GM23338 (cell line): Measurements from ENCODE around the gene GNL3. TPM values are rescaled to one million over a fixed set of nuclear protein-coding genes. Genes with fewer than 3 reads are reported as not detected.

Source experiments
- ATAC-seq: fragments of 200-7000 bp; cut with Tn5 transposase; 3 replicates; pipeline ENCODE4 v1.9.1; 2020
- DNase-seq: peaks from one replicate; pipeline ENCODE4 v3.0.0-alpha.2; 2015; ENCODE audit warnings: low spot score
- H2AFZ ChIP-seq: fragments of 200-600 bp; sonication (generic); 2 replicates; pipeline ENCODE4 v1.8.0; 2016; ENCODE audit warnings: antibody characterized with exemption, mild to moderate bottlenecking, moderate library complexity
- H3F3A ChIP-seq: fragments of 200-600 bp; sonication (generic); replicated peaks from 2 replicates; pipeline ENCODE4 v1.8.0; 2017; ENCODE audit warnings: antibody characterized with exemption, mixed run types, low read depth
- H3K27ac ChIP-seq: fragments of 200-600 bp; sonication (generic); 2 replicates; pipeline ENCODE4 v1.6.1; 2016; ENCODE audit warnings: low read depth
- H3K27me3 ChIP-seq: fragments of 200-600 bp; sonication (generic); 2 replicates; pipeline ENCODE4 v1.8.0; 2016; ENCODE audit warnings: mild to moderate bottlenecking, mixed run types, moderate library complexity; ENCODE audit not compliant: insufficient read depth
- H3K36me3 ChIP-seq: fragments of 200-600 bp; sonication (generic); 2 replicates; pipeline ENCODE4 v1.8.0; 2016; ENCODE audit warnings: mild to moderate bottlenecking; ENCODE audit not compliant: insufficient read depth
- H3K4me1 ChIP-seq: fragments of 200-600 bp; sonication (generic); 2 replicates; pipeline ENCODE4 v1.8.0; 2016; ENCODE audit warnings: mild to moderate bottlenecking, moderate library complexity; ENCODE audit not compliant: insufficient read depth
- H3K4me2 ChIP-seq: fragments of 200-600 bp; sonication (generic); 2 replicates; pipeline ENCODE4 v1.7.1; 2017; ENCODE audit warnings: mixed run types
- H3K4me3 ChIP-seq: fragments of 200-600 bp; sonication (generic); 2 replicates; pipeline ENCODE4 v1.6.1; 2016; ENCODE audit warnings: mixed run types
- H3K79me2 ChIP-seq: fragments of 200-600 bp; sonication (generic); replicated peaks from 2 replicates; pipeline ENCODE4 v1.8.0; 2017; ENCODE audit warnings: mild to moderate bottlenecking; ENCODE audit not compliant: insufficient read depth
- H3K9me2 ChIP-seq: fragments of 200-600 bp; sonication (generic); 2 replicates; pipeline ENCODE4 v1.8.0; 2017; ENCODE audit not compliant: insufficient read depth
- H4K20me1 ChIP-seq: fragments of 200-600 bp; sonication (generic); replicated peaks from 2 replicates; pipeline ENCODE4 v1.8.0; 2017; ENCODE audit warnings: mild to moderate bottlenecking; ENCODE audit not compliant: insufficient read depth
- H3K27ac Mint-ChIP-seq: 2 replicates; pipeline ENCODE4 v1.8.0; 2020; ENCODE audit warnings: inconsistent platforms, mild to moderate bottlenecking, moderate library complexity, mixed read lengths
- H3K27me3 Mint-ChIP-seq: 3 replicates; pipeline ENCODE4 v1.8.0; 2022; ENCODE audit warnings: low read depth, mild to moderate bottlenecking, moderate library complexity, mixed read lengths, inconsistent platforms; ENCODE audit not compliant: insufficient read depth, poor library complexity
- H3K36me3 Mint-ChIP-seq: 3 replicates; pipeline ENCODE4 v1.8.0; 2021; ENCODE audit warnings: low read depth, mild to moderate bottlenecking, inconsistent platforms, moderate library complexity, mixed read lengths
- H3K4me1 Mint-ChIP-seq: 3 replicates; pipeline ENCODE4 v1.8.0; 2020; ENCODE audit warnings: mild to moderate bottlenecking, inconsistent platforms, mixed read lengths
- H3K4me3 Mint-ChIP-seq: 3 replicates; pipeline ENCODE4 v1.8.0; 2021; ENCODE audit warnings: moderate library complexity, mild to moderate bottlenecking, inconsistent platforms, mixed read lengths
- H3K9me3 Mint-ChIP-seq: 3 replicates; pipeline ENCODE4 v1.8.0; 2020; ENCODE audit warnings: moderate library complexity, mild to moderate bottlenecking, inconsistent platforms, mixed read lengths
- ETS1 ChIP-seq: IDR thresholded peaks from 2 replicates; pipeline ENCODE4 v1.6.1; 2016; ENCODE audit warnings: antibody characterized with exemption
- NANOG ChIP-seq: IDR thresholded peaks from 2 replicates; pipeline ENCODE4 v1.6.1; 2016; ENCODE audit warnings: antibody characterized with exemption, borderline replicate concordance
- POLR2AphosphoS5 ChIP-seq: IDR thresholded peaks from 2 replicates; pipeline ENCODE4 v1.6.1; 2016; ENCODE audit warnings: antibody characterized with exemption, low read depth
- REST ChIP-seq: IDR thresholded peaks from one replicate; pipeline ENCODE4 v1.6.1; 2018; ENCODE audit warnings: antibody characterized with exemption; ENCODE audit not compliant: unreplicated experiment
- ZNF462 ChIP-seq: fragments of 250-450 bp; sonication (Bioruptor Pico); IDR thresholded peaks from 2 replicates; pipeline ENCODE4 v1.5.0; 2020; ENCODE audit warnings: mild to moderate bottlenecking, moderate library complexity
- polyA plus RNA-seq: library from polyadenylated mRNA; unstranded; fragments of >200 nt; fragmentation: Nextera tagmentation; extraction: Ambion mirVana; gene quantifications from 2 replicates; pipeline ENCODE4 v1.2.1, GENCODE V29; 2016
- total RNA-seq: library from RNA; depleted of rRNA; stranded (reverse); fragments of >200 nt; shearing (Covaris generic); gene quantifications from 2 replicates; pipeline ENCODE4 v1.2.3, GENCODE V29; 2014

Gene GNL3
- total and polyA plus RNA-seq, 2 experiments from 2014 or later: 169 to 205 TPM

DNA sequence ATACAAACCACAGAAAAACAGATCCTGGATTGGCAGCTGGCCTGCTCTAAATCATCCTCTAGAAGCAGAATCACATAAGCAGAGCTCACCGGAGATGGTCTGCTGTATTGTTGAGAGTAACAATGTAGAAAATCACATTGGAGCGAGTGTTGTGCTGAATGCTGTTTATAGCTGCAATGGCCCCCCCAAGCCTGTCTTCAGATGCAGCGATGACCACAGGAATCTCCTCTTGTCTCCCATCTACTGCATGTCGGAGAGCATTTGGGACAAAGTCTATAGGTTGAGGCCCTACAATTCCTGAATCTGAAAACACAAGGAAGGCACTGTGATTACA is 11.8 kb downstream of the GNL3 start (continued):
- no peak for TF ChIP-seq ZNF462 (CRISPR knock-in tag)
- no peak for TF ChIP-seq REST
- no peak for TF ChIP-seq POLR2AphosphoS5
- no peak for TF ChIP-seq ETS1

DNA sequence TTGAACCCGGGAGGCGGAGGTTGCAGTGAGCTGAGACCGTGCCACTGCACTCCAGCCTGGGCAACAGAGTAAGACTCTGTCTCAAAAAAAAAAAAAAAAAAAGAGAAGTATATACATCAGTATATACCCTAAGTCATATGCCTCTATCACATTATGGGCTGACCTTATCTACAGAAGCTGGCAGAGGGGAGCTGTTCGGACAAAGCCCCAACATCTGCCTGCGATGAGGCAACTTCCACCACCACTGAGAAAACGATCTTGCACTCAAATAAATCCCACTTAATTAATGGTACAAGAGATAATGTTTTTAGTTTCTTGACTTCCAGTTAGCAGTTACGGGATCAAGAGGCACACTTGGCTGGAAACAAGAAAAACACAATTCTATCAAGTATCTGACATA is 17.5 kb downstream of the GNL3 start:
- ATAC-seq (no peak), DNase-seq (no peak)
- peaks cover 8% of the 10 kb centered on the region for H3K36me3 Mint-ChIP-seq
- TF ChIP-seq NANOG: no peak
- H3K27ac Mint-ChIP-seq: no peak overlapping the region
- H3K27me3 Mint-ChIP-seq: peaks cover 16% of the 10 kb centered on the region
- Histone ChIP-seq H3F3A (peaks cover 3% of the 10 kb centered on the region; the same call in 1 of the 2 replicates), H2AFZ (no peak overlapping the region), H3K27me3 (no peaks in the 10 kb centered on the region), H3K4me3 (no peak overlapping the region), H3K27ac (no peak overlapping the region), H3K79me2 (peaks cover 50% of the 10 kb centered on the region), H3K36me3 (peaks cover 14% of the 10 kb centered on the region), H3K4me2 (no peak overlapping the region), H3K4me1 (peaks cover 10% of the 10 kb centered on the region), H3K9me2 (no peaks in the 10 kb centered on the region), H4K20me1 (peaks cover 19% of the 10 kb centered on the region)
- no peak overlapping the region for H3K4me3 Mint-ChIP-seq
- peaks cover 13% of the 10 kb centered on the region for H3K4me1 Mint-ChIP-seq
- H3K9me3 Mint-ChIP-seq: no peaks in the 10 kb centered on the region
